Activated CD8-positive, alpha-beta memory T cell treated with anti-CD3 and anti-CD28 coated beads for 36 hours (primary cell): ENCODE results near the gene EIF6. TPM values are rescaled to one million over a fixed set of nuclear protein-coding genes. Genes with fewer than 3 reads are reported as not detected.

ENCODE experiments used
- CTCF ChIA-PET: fragments of 350-600 bp; sonication (Branson Sonifier 250); formaldehyde crosslinking; loops from one replicate; lab custom pipeline; 2021; ENCODE audit warnings: antibody characterized with exemption; lab: Charles Lee
- POLR2A ChIA-PET: fragments of 350-600 bp; sonication (Branson Sonifier 250); formaldehyde crosslinking; loops from one replicate; lab custom pipeline; 2021; ENCODE audit warnings: antibody characterized with exemption; lab: Charles Lee
- total RNA-seq, 2 experiments: library from RNA; stranded (reverse); gene quantifications; one replicate each; pipeline ENCODE4 v1.2.3, GENCODE V29; 2021

EIF6 gene
- total RNA-seq, 2 experiments from 2014 or later = 190 to 192 TPM

- ChIA-PET POLR2A (interaction anchor here (0.6 to 1.3 kb wide), 2 partner anchors 10 to 11 kb away, joined by 3 to 5 read pairs; partner anchors contain the start of gene MMP24OS), CTCF (interaction anchor here (0.6 kb wide), 1 partner anchor 152 kb away, joined by 5 read pairs; no protein-coding TSS in a partner anchor)
These were observed 3.1 kb upstream of the EIF6 start for GRCh38 chr20:35287509-35288324.

- ChIA-PET POLR2A (interaction anchor here (0.6 to 1.3 kb wide), 2 partner anchors 9 to 10 kb away, joined by 3 to 5 read pairs; partner anchors contain the start of gene MMP24OS), CTCF (interaction anchor here (0.6 kb wide), 1 partner anchor 152 kb away, joined by 5 read pairs; no protein-coding TSS in a partner anchor)
These were observed 2.4 kb upstream of the EIF6 start for GRCh38 chr20:35286899-35287508.

- POLR2A ChIA-PET = no interaction called here
These were observed 1.7 kb upstream of the EIF6 start for GRCh38 chr20:35286077-35286898.

GRCh38 chr20:35285806-35286076 lies 1.2 kb upstream of the EIF6 start:
- ChIA-PET CTCF (no interaction called here), POLR2A (no interaction called here)

More at GRCh38 chr20:35286077-35286898, 1.7 kb upstream of the EIF6 start:
- CTCF ChIA-PET = no interaction called here

GRCh38 chr20:35284992-35285805 lies 627 bp upstream of the EIF6 start:
- CTCF ChIA-PET = interaction anchor here (1.0 to 1.9 kb wide), 6 partner anchors 9 to 162 kb away, joined by 3 to 7 read pairs (median 4); no protein-coding TSS in a partner anchor

GRCh38 chr20:35283441-35284266 lies 918 bp downstream of the EIF6 start:
- ChIA-PET POLR2A (interaction anchor here (0.8 to 1.2 kb wide), 3 partner anchors 56 to 136 kb away, joined by 3 to 4 read pairs (median 3); no protein-coding TSS in a partner anchor), CTCF (interaction anchor here (0.9 to 2.0 kb wide), 9 partner anchors 7 to 164 kb away, joined by 3 to 7 read pairs (median 4); partner anchors contain the start of gene GDF5)

More at GRCh38 chr20:35284992-35285805, 627 bp upstream of the EIF6 start:
- POLR2A ChIA-PET = interaction anchor here (0.6 to 0.9 kb wide), 5 partner anchors 11 to 734 kb away, joined by 3 to 7 read pairs (median 5); partner anchors contain the start of gene EDEM2

GRCh38 chr20:35281506-35282101 lies 3.0 kb downstream of the EIF6 start:
- ChIA-PET POLR2A (interaction anchor here (0.6 kb wide), 1 partner anchor 80 kb away, joined by 5 read pairs; no protein-coding TSS in a partner anchor), CTCF (interaction anchor here (0.7 to 1.4 kb wide), 2 partner anchors 22 to 158 kb away, joined by 5 to 6 read pairs; no protein-coding TSS in a partner anchor)

- ChIA-PET POLR2A (no interaction called here), CTCF (no interaction called here)
These were observed 4.0 kb downstream of the EIF6 start for GRCh38 chr20:35280523-35280922.

- ChIA-PET CTCF (no interaction called here), POLR2A (no interaction called here)
These were observed 4.9 kb downstream of the EIF6 start for GRCh38 chr20:35279533-35280174.

- CTCF ChIA-PET = no interaction called here
- POLR2A ChIA-PET = no interaction called here
These were observed 5.5 kb downstream of the EIF6 start for GRCh38 chr20:35279040-35279439.

GRCh38 chr20:35277531-35278395 lies 6.8 kb downstream of the EIF6 start, which contains the start of gene MMP24OS:
Gene MMP24OS, minus strand, starts transcription at chr20:35278122. Its CDS starts 193 bp downstream, at chr20:35277929.
- CTCF ChIA-PET = interaction anchor here (0.7 to 1.6 kb wide), 6 partner anchors 9 to 169 kb away, joined by 3 to 7 read pairs (median 4); no protein-coding TSS in a partner anchor
- POLR2A ChIA-PET = interaction anchor here (0.5 to 1.2 kb wide), 12 partner anchors 10 to 609 kb away, joined by 3 to 6 read pairs (median 4); partner anchors contain the start of gene EDEM2

- CTCF ChIA-PET = interaction anchor here (1.2 to 1.6 kb wide), 5 partner anchors 7 to 170 kb away, joined by 3 to 7 read pairs (median 4); partner anchors contain the start of gene EIF6
- POLR2A ChIA-PET = interaction anchor here (0.5 to 1.4 kb wide), 5 partner anchors 10 to 287 kb away, joined by 3 to 5 read pairs (median 4); partner anchors contain the start of gene EDEM2
These were observed 7.4 kb downstream of the EIF6 start for GRCh38 chr20:35277127-35277526.

- ChIA-PET CTCF (interaction anchor here (1.2 to 1.4 kb wide), 3 partner anchors 8 to 171 kb away, joined by 3 to 4 read pairs (median 4); partner anchors contain the start of gene EIF6), POLR2A (interaction anchor here (1.4 kb wide), 1 partner anchor 29 kb away, joined by 3 read pairs; no protein-coding TSS in a partner anchor)
These were observed 8.2 kb downstream of the EIF6 start for GRCh38 chr20:35276408-35276807.

- ChIA-PET POLR2A (interaction anchor here (1.4 kb wide), 1 partner anchor 30 kb away, joined by 3 read pairs; no protein-coding TSS in a partner anchor), CTCF (interaction anchor here (1.4 to 2.0 kb wide), 3 partner anchors 9 to 171 kb away, joined by 4 to 6 read pairs (median 4); partner anchors contain the start of gene EIF6)
These were observed 8.8 kb downstream of the EIF6 start for GRCh38 chr20:35275741-35276251.
